Cerebellar cortex (tissue), 1 donor: ENCODE data around the gene VPS39.
"Not testable (repeated sequence)": the region's sequence is repeated elsewhere in the genome, so short reads cannot be mapped to it uniquely, and the experiment has no call there.

Source experiments
- DNase-seq: peaks from one replicate; pipeline ENCODE4 v3.0.0-alpha.2; 2015; ENCODE audit warnings: low spot score

The VPS39 gene, protein sequence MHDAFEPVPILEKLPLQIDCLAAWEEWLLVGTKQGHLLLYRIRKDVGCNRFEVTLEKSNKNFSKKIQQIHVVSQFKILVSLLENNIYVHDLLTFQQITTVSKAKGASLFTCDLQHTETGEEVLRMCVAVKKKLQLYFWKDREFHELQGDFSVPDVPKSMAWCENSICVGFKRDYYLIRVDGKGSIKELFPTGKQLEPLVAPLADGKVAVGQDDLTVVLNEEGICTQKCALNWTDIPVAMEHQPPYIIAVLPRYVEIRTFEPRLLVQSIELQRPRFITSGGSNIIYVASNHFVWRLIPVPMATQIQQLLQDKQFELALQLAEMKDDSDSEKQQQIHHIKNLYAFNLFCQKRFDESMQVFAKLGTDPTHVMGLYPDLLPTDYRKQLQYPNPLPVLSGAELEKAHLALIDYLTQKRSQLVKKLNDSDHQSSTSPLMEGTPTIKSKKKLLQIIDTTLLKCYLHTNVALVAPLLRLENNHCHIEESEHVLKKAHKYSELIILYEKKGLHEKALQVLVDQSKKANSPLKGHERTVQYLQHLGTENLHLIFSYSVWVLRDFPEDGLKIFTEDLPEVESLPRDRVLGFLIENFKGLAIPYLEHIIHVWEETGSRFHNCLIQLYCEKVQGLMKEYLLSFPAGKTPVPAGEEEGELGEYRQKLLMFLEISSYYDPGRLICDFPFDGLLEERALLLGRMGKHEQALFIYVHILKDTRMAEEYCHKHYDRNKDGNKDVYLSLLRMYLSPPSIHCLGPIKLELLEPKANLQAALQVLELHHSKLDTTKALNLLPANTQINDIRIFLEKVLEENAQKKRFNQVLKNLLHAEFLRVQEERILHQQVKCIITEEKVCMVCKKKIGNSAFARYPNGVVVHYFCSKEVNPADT

DNA sequence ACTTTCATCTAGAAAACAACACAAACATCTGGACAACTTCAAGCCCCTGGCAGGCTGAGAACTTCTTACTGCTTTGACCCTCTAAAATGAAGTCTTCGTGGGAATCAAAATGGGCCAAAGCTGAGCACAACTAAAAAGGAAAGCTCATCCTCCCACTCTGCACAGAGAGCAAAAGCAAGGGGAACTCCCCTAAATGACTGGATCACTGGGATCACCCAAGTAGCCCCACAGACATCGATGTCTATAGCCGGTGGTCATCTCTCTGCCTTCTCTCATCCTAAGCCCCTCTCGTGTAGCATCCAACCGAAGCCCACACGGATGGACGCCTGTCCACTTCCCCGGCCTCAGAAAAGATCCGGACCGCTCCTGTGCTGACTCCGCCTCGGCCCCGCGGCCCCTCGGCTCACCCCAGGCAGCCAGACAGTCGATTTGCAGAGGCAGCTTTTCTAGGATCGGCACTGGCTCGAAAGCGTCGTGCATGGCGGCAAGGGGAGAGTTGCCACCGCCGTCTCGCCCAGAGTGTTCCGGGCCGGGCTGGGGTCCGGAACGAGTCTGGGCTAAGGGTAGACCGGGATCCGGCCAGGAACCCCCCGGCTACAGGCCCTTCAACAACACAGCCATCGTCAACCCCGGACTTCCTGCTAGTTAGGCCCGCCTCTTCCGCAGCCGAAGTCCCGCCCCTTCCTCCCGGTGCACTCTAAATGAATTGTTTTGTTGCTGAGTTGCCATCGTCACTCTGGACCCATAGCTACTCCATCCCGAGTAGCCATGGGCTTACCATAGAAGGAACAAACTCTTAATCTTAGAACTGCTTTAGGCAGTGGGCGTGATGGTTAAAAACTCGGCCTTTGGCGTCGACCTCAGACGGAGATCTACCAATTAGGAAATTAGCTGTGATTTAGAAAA is at the start of gene VPS39:
TSS of gene VPS39 (minus strand) at position 631 of the 906 bp plus-strand sequence. CDS start at position 480, 151 bp downstream.
- peak; percentile 93 for DNase-seq

DNA sequence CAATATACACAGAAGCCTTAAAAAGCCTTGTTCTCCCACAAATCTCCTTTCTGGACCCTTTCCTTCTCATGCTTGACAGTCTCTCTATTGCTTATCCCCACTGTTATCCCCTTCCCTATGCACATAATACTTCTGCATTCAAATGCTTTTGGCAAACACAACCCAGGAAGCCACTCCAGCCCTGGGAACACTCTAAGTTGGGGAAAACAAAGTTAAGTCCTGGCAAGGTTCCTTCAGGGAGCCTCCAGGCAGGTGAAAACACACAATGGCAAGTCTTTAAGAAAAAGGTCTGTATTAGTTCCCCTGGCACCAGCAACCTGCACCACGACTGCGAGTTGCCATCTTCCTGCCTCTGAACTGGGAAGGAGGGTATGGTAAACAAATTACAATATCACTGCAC is 45.2 kb upstream of the VPS39 start:
- no peak for DNase-seq

DNA sequence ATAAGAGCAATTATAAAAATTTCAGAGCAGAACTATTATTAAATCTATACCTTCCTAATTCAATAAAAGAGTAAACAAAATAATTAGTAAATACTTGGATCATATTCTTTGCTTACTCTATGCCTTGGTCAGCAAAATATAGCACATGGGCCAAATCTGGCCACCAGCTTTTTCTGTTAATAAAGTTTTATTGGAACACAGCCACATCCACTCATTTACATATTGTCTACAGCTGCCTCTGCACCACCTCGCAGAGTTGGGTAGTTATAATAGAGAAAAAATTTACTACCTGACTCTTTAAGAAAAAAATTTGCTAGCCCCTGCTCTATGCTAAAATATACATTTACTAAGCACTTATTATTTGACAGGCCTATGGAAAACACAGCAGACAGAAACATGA is 32.7 kb upstream of the VPS39 start:
- no peak for DNase-seq

DNA sequence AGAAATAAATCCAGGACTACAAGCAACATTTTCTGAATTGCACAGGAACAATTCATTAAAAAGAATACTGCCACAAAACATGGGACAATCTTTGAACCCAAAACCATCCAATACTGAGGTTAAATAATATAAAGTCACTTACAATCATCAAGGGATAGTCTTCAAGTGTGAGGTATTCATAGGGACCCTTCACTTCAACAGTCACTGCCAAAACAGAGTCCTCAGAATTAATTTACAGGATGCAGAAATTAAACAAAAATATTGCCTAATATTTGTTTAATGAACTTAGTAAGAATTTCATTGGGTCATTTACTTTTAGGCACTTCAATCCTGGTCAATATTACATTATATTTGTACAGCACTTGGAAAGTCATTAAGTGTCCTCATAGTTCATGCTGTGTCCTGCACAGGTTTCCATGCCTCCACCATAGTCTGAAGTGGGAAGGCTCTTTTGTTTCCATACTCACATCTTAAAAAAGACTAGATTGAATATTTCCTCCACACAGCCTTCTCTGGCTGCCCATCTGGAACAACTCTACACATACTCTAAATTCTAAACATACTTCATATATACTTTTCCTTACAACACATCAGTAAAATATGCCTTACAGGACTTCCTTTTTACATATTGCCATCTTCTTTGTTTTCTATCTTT is 31.6 kb upstream of the VPS39 start:
- no peak for DNase-seq

DNA sequence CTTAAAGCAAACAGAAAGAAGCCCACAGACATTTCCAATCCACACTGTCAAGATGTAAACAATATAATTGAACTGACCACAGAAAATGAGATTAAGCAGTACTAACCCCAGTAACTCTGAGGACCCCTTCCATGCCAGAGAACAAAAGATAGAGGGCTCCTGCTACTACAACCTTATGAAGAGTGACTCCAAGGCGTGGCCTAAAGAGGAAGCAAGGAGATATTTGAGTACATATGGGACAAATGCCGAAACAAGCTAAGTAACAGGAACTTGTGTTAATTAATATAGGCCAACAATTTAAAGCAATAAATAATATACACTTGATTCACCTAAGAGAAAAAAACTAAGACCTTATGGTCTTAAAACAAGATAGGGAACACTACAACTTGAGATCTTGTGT is 25.0 kb upstream of the VPS39 start:
- DNase-seq = no peak

DNA sequence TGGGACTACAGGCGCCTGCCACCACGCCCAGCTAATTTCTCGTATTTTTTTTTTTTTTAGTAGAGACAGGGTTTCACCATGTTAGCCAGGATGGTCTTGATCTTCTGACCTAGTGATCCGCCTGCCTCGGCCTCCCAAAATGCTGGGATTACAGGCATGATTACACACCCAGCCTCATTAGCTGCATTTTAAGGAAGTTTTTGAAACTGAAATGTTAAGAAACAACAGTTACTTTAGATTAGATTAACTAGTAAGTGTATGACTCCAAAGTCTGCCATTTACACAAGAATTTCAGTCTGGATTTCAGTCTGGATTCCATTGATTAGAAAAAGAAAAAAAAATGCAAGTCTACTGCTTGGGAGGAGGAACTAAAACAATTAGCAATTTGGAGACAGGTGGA is 24.5 kb upstream of the VPS39 start:
- no peak for DNase-seq

DNA sequence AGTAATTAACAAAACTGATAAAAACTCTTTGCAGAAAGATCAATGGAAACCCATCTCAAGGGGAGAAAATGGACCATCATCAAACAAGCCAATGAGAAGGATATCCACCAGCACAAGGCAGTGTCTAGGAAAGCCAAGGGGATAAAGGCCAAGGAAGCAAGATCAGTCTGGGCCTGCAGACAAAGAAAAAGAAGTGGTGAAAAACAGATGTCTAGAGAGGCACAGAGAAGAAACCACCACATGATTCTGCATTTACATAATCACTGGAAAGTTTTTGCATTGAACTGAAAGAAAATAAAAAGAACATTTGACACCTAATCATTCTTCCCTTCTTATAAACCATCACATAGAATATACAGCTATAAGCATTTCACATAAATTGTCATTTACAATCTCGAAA is 23.0 kb upstream of the VPS39 start:
- DNase-seq = no peak

DNA sequence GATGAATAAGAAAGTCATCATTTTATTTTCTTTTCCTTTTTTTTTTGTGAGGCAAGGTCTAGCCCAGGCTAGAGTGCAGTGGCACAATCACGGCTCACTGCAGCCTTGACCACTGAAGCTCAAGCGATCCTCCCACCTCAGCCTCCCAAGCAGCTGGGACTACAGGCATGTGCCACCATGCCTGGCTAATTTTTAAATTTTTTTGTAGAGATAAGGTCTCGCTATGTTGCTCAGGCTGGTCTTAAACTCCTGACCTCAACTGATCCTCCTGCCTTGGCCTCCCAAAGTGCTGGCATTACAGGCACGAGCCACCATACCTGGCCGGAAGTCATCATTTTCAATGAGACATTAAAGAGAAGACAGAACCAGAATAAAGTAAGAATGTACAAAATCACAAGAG is 20.9 kb upstream of the VPS39 start:
- not testable (repeated sequence) for DNase-seq

DNA sequence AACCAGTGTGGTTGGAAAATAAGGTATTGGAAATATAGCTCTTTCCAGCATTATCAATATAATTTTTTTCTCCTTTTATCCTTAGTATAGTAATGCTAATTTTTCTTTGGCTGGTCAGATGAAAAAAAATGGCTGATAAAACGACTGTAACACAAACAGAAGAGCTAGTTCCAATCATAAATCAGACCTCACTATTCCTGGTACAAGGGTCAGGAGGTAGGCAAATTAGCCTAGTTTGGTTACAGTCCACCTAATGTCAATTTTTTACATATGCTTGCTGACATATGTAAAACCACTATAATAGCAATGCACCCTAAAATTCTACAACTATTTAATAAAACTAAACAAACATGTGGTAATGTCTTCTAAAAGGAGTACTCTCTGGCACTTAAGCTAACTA is 19.9 kb upstream of the VPS39 start:
- no peak for DNase-seq

DNA sequence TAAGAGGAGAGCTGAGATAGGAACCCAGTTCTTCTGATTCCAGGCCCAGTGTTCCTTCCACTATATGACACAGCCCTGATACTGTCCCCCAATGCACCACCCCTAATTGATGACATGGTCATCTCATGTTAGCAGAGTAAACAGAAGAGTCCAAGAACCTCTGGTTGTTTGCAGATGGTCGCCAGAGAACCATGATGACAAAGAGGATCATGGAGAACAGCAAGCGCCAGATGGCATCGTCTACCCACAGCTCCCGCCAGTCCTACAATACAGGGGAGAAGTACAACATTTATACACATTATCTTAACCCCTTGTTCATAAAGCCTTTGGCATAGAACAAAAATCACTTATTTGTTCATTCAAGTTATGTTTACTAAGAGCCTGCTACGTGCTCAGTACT is 18.5 kb upstream of the VPS39 start:
- no peak for DNase-seq

DNA sequence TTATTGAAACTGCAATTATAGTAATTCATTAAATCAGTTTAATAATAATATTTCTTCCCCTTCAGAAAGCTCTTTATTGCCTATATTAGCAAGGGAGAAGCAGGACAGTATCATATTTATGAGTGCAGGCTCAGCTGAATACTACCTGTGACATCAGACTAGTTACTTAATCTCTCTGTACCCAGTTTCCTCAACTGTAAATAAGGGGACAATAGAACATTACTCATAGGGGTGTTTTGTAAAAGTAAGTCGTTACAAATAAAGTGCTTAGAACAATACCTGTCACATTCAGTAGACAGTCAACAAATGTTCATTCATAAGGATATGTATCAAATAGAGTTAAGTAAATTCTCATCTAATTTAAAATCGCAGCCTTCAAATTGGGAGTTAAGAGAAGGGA is 12.1 kb upstream of the VPS39 start:
- no peak for DNase-seq

DNA sequence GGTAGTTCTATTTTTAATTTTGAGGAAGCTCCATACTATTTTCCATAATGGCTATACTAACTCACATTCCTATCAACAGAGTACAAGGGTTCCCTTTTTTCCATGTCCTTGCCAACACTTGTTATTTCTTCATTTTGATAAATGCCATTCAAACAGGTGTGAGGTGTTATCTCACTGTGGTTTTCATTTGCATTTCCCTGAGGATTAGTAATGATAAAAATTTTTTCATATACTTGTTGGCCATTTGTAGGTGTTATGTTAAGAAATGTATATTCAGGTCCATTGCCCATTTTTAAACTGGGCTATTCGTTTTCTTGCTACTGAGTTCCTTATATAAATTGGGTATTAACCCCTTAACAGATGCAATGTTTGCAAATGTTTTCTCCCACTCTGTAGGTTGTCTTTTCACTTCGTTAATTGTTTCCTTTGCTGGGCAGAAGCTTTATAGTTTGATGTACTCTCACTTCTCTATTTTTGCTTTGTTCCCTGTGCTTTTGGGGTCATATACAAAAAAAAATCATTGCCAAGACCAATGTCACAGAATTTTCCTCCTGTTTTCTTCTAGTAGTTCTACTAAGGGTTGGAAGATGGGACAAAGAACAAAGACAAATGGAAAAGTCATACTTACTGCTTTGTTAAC is 11.0 kb upstream of the VPS39 start:
- DNase-seq = no peak

DNA sequence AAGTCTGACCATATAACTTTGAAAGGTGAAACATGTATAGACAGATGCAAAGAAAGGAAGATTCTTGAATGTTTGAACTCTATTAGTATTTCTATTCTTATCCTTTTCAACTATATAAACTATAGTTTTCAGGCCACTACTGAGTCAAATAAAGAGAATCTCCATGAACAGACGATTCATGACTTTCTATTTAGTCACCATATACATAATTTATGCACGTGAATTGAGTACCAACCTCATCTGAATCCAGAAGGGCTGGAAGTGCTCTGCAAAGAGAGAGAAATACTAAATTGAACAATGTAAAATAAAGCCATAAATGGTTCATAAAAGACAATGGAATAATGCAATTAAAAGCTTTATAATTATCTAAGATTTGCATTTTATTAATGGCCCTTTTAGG is 9.5 kb upstream of the VPS39 start:
- no peak for DNase-seq

DNA sequence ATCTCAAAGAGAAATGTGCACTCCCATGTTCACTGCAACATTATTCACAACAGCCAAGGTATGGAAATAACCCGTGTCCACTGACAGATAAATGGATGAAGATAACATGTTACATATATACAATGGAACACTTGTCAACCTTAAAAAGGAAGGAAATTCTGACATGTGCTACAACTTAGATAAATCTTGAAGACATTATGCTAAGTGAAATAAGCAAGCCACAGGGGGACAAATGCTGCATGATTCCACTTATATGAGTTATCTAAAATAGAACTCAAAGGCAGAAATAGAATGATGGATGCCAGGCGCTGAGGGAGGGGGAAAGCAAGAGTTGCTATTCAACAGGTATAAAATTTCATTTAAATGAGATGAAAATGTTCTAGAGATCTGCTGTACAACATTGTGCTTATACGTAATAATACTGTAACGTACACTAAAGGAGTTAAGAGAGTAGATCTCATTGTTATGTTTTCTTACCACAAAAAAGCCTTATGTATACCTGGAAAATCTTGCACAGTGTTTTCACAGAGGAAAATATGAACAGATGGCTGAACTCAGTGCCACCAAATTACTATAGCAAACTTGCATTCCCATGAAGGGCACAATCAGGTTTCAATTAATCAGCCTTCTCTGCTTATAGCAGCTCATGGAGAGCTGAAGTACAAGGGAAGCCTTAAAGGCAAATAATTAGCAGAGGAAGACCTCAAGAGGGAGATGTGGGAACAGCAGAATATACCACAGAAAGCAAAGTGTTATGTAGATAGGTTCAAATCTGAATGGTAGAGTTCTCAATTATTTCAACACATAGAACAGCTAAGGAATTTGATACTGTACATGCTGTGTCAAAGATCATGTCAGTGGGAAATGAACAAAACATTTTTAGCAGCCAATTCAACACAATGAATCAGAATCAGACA is 8.1 kb upstream of the VPS39 start:
- DNase-seq = peak; percentile 31

DNA sequence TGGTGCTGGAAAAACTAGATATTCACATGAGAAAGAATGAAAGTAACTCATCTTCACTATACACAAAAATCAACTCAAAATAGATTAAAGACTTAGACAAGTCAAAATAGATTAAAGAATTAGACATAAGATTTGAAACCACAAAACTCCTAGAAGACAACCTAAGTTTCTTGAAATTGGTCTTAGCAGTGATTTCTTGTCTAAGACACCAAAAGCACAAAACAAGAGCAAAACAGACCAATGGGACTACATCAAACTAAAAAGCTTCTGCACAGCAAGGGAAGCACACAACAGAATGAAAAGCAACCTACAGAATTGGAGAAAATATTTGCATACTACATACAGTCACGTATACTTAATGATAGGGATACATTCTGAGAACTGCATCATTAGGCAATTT is 6.5 kb upstream of the VPS39 start:
- no peak for DNase-seq

DNA sequence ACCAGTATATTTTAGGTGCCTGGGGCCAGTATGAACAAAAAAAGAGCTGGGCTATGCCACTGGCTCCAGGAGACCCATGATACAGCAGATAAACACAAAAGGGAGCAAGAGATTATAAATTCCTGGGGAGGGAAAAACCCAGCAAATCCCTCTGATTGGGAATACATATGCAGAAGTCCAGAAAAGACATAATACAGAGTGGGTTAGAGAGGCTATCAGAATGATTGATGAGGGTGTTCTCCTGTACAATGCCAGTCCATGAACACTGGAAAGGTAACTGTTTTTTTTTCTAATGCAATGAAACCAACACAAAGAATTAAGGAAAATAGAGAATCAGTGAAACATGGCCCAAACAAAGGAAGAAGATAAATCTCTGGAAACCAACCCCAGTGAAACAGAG is 5.4 kb upstream of the VPS39 start:
- DNase-seq = no peak

DNA sequence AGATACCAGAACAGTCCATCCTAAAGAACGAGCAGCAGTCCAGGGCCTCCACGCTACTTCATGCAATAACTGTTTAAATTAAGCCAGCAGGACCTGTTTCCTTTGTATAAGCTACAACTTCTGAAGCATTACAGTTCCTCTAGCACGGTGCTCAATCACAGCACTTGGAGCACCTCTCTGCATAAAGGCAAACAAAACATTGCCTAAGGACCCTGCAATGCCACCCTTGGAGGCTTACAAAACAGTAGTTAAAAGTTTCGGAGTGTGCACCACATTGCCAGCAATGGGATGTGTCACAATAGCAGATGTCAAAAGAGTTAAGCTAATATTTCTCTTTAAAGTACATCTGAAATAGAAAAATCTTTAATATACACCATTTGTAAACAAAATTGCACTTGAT is 2.6 kb upstream of the VPS39 start:
- DNase-seq = no peak

DNA sequence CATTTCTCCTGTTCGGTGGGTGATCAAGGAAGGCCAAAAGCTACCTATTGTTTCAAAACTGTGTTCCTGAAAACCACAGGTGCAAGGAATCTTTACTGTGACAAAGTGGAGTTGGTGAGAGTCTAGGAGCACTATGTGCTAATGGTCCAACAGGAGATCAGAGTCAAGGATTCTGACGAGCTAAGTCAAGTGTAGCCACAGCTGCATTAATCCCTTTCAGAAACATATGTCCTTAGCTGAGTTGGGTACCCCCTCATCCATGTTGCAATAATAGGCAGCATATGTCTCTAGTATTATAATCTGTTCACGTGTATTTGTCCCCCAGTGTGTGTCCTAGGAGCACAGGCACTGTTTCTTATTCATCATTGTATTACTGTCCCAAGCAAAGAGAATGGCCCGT is 1.7 kb downstream of the VPS39 start:
- no peak for DNase-seq

DNA sequence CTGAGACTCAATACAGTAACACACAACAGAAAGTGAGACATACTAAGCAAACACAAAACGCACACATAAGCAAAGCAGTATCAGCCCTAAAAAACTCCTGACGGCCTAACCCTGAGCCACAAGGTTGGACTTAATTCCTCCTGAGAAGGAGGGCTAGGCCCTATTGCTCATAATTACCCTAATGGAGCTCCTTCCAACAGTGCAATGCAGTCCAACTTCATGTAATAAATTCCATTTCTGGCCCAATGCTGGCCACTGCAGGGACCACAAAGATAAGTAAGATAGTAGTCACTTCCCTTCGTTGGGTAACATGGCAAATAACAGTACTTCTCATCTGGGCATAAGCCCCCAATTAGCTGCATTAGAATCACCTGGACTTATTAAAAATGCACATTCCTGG is 4.2 kb downstream of the VPS39 start:
- no peak for DNase-seq

DNA sequence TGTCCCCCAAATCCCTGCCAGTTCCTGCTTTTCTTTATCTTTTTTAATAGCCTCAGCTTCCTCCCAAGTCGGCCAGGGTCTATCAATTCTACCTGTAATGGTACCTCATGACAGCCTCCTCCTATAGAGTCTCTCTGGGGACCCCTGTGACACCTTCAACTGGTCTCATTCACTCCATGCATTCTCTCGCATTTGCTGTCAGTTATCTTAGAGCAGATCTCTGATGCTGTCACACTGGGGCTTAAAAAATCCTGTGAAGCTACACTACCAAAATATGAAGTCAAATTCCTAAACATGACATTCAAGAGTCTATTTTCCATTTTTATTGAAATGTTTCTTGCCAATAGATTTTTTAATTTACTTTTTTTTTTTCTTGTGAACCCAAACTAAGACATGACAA is 5.5 kb downstream of the VPS39 start:
- no peak for DNase-seq
